Breast epithelium (tissue), 4 donors: ENCODE data around the gene ATP2B2. TPM values are rescaled to one million over a fixed set of nuclear protein-coding genes. Genes with fewer than 3 reads are reported as not detected.

ENCODE experiments used
- DNase-seq, 2 donors: peaks; one replicate each; pipeline ENCODE4 v3.0.0-alpha.2; 2019; ENCODE audit warnings: low spot score in 2 of 2
- H3K27ac ChIP-seq, 2 donors: fragments of 200-600 bp; sonication (generic) in 1 of 2; one replicate each; pipeline ENCODE4 v1.5.1; 2016 to 2019; ENCODE audit warnings: mild to moderate bottlenecking in 1 of 2
- H3K27me3 ChIP-seq, 2 donors: fragments of 200-600 bp; sonication (generic) in 1 of 2; one replicate each; pipeline versions ENCODE4 v1.5.1 to v1.6.0; 2017 to 2019; ENCODE audit warnings: control low read depth in 1 of 2, mild to moderate bottlenecking in 1 of 2
- H3K36me3 ChIP-seq: fragments of 200-600 bp; one replicate; pipeline ENCODE4 v1.5.1; 2019
- H3K4me1 ChIP-seq, 2 donors: fragments of 200-600 bp; sonication (generic); one replicate each; pipeline ENCODE4 v1.5.1; 2016 to 2019; ENCODE audit warnings: control low read depth in 1 of 2
- H3K4me3 ChIP-seq, 3 donors: fragments of 200-600 bp; sonication (generic); 1 replicate in 2 of 3; 2 replicates in 1 of 3; pipeline ENCODE4 v1.5.1; 2016 to 2019; ENCODE audit warnings: mild to moderate bottlenecking in 3 of 3, moderate library complexity in 2 of 3
- H3K9me3 ChIP-seq, 2 donors: fragments of 200-600 bp; sonication (generic) in 1 of 2; one replicate each; pipeline ENCODE4 v1.5.1; 2016 to 2019; ENCODE audit warnings: control low read depth in 1 of 2
- CTCF ChIP-seq, 3 donors: fragments of 450-650 bp; IDR thresholded peaks; one replicate each; pipeline ENCODE4 v1.5.1; 2016 to 2017; ENCODE audit warnings: antibody characterized with exemption in 3 of 3, mild to moderate bottlenecking in 3 of 3, moderate library complexity in 3 of 3
- POLR2A ChIP-seq: fragments of 450-650 bp; IDR thresholded peaks from one replicate; pipeline ENCODE4 v1.6.1; 2016; ENCODE audit warnings: antibody characterized with exemption, mild to moderate bottlenecking, moderate library complexity
- POLR2AphosphoS5 ChIP-seq, 3 donors: sonication (generic); formaldehyde crosslinking; IDR thresholded peaks; one replicate each; pipeline ENCODE4 v1.6.1; 2017; ENCODE audit warnings: antibody characterized with exemption in 3 of 3
- intact Hi-C: fragments of 100-400 bp; cut with DNase I; formaldehyde crosslinking; loops from one replicate; pipeline ENCODE4 v1.15.1; 2023; ENCODE audit warnings: low total_unique reads
- total RNA-seq, 3 donors: library from RNA; depleted of rRNA; stranded (reverse); fragments of >200 nt; gene quantifications; one replicate each; pipeline ENCODE4 v1.1.0, GENCODE V29; 2016

ATP2B2 gene
- total RNA-seq, 3 donors from 2014 or later = under 0.01 to 0.15 TPM; not detected in 1

DNA sequence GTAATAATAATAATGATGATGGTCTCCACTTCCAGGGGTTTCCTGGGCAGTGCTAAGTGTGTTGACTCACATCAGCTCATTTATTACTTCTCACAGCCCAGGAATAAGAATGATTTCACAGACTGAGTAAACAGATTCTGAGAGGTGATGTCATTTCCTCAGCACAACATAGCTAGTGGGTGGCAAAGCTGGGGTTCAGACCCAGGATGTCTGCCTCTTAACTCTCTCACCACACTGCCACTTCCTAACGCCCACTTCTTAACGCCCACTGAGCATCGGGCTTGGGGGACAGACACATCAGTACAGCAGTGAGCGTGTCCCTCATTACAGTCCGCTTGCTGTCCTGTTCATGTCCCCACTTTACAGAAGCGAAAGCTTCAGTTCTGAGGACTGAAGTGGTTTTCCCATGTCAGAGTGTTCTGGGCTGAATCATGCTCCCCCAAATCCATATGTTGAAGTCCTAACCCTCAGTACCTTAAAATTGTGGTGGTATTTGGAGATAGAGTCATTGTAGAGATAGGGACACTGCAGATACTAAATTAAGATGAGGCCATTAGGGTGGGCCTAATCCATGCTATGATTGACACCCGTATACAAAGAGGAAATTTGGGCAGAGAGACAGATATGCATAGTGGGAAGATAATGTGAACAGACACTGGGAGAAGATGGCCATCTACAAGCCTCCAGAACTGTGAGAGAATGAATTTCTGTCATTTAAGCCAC, 68.0 kb downstream of the ATP2B2 start:
- no peak overlapping the region for H3K4me3 ChIP-seq
- no peak overlapping the region for H3K27ac ChIP-seq
- H3K36me3 ChIP-seq = no peaks in the 10 kb centered on the region
- H3K27me3 ChIP-seq = no peaks in the 10 kb centered on the region
- H3K4me1 ChIP-seq = no peaks in the 10 kb centered on the region
- no peak for TF ChIP-seq CTCF (IDR thresholded peaks at IDR 0.05)
- no peak for TF ChIP-seq POLR2AphosphoS5 (IDR thresholded peaks at IDR 0.05)
- no peak for TF ChIP-seq POLR2A
- no peaks in the 10 kb centered on the region for H3K9me3 ChIP-seq
- DNase-seq = no peak
- intact Hi-C loops = no loop called here

- Histone ChIP-seq H3K36me3 (no peaks in the 10 kb centered on the region), H3K4me1 (no peaks in the 10 kb centered on the region), H3K9me3 (no peaks in the 10 kb centered on the region), H3K4me3 (no peak overlapping the region), H3K27me3 (no peaks in the 10 kb centered on the region), H3K27ac (no peak overlapping the region)
- DNase-seq = no peak
- TF ChIP-seq POLR2A (no peak), CTCF (IDR thresholded peaks at IDR 0.05) (no peak), POLR2AphosphoS5 (IDR thresholded peaks at IDR 0.05) (no peak)
- intact Hi-C loops = loop anchor here (1.0 kb wide), 1 partner anchor 44 kb away; no protein-coding TSS in a partner anchor
Observed at GRCh38 chr3:10435850-10436249, 69.5 kb downstream of the ATP2B2 start.

- Histone ChIP-seq H3K27ac (no peak overlapping the region), H3K4me1 (no peaks in the 10 kb centered on the region), H3K4me3 (no peak overlapping the region), H3K36me3 (no peaks in the 10 kb centered on the region), H3K27me3 (no peaks in the 10 kb centered on the region), H3K9me3 (no peaks in the 10 kb centered on the region)
- DNase-seq = no peak
- intact Hi-C loops = no loop called here
- TF ChIP-seq POLR2A (no peak), POLR2AphosphoS5 (IDR thresholded peaks at IDR 0.05) (no peak), CTCF (IDR thresholded peaks at IDR 0.05) (no peak)
Observed at GRCh38 chr3:10434938-10435336, 70.4 kb downstream of the ATP2B2 start.

- Histone ChIP-seq H3K27ac (no peak overlapping the region), H3K9me3 (no peaks in the 10 kb centered on the region)
Observed at GRCh38 chr3:10434144-10434937, 71.0 kb downstream of the ATP2B2 start.

More at GRCh38 chr3:10434144-10434937, 71.0 kb downstream of the ATP2B2 start:
- Histone ChIP-seq H3K4me3 (no peak overlapping the region), H3K27me3 (no peaks in the 10 kb centered on the region), H3K4me1 (no peaks in the 10 kb centered on the region), H3K36me3 (no peaks in the 10 kb centered on the region)
- intact Hi-C loops = no loop called here
- no peak for DNase-seq
- TF ChIP-seq POLR2A (no peak), POLR2AphosphoS5 (IDR thresholded peaks at IDR 0.05) (no peak), CTCF (IDR thresholded peaks at IDR 0.05) (no peak)
